Activated CD4-positive, alpha-beta T cell treated with anti-CD3 and anti-CD28 coated beads, Interleukin-2, amount 50 U/mL, for 48 hours (primary cell): Measurements from ENCODE around the gene TMEM39B.
"Not testable (repeated sequence)": the region's sequence is repeated elsewhere in the genome, so short reads cannot be mapped to it uniquely, and the experiment has no call there.

Experiments
- DNase-seq, 2 experiments: peaks; one replicate each; pipeline ENCODE4 v3.0.0-alpha.2; 2020

Gene TMEM39B

DNA sequence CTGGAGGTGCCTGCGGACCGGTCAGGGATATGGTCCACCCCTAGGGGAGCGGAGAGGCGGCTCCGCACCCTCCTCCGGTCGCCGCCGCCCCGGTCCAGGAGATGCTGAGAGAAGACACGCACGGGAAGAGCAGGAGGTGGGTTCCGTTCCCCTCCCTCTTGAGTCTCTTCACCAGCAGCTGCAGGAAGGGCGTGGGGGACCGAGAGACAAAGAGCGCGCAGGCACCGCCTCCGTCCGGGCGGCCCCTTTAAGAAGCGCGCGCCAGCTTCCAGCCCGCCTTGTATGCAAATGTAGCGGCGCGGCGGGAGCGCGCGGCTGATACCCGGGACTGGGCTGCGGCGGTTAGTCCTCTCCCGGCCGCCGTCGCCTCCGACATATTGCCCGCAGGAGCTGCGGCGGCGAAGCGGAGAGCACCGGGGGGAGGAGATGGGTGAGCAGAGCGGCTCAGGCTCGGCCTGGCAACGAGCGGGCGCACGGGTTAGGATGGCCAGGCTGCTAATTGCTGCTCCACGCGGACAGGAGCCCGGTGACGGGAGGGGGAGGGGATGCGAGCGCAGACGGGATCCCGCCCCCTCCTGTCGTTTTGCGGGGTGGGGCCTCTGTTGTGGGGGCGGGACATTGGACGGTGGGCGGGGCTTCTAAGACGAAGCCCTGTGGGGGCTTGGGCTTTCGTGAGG, at the start of gene TMEM39B:
Gene TMEM39B, plus strand, starts transcription at position 318 of the 677 bp plus-strand sequence. Its CDS starts 109 bp downstream, at position 427.
- peak; percentile 92 to 94 for DNase-seq

DNA sequence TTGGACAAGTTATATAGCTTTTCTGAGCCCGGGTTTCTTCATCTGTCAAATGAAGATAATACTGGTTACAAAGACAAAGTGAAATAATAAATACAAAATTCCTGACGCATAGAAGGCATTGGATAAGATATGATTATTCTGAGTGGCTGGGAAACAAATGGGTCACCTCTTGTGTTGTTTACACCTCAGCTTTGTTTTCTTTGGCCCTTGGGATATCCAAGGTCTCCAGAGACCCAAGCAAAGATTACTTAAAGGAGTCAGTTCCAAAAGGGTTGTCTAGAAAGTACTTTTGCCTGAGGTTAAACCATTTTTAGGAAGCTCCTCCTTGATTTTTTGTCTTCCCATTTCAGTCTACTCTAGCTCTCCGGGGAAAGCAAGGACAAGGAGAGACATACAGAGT, 49.4 kb upstream of the TMEM39B start:
- DNase-seq, result no peak

- DNase-seq, result no peak
These were observed 47.2 kb upstream of the TMEM39B start for GRCh38 chr1:32025515-32025914.

GRCh38 chr1:32028746-32029145, 44.0 kb upstream of the TMEM39B start:
- DNase-seq, result no peak

DNA sequence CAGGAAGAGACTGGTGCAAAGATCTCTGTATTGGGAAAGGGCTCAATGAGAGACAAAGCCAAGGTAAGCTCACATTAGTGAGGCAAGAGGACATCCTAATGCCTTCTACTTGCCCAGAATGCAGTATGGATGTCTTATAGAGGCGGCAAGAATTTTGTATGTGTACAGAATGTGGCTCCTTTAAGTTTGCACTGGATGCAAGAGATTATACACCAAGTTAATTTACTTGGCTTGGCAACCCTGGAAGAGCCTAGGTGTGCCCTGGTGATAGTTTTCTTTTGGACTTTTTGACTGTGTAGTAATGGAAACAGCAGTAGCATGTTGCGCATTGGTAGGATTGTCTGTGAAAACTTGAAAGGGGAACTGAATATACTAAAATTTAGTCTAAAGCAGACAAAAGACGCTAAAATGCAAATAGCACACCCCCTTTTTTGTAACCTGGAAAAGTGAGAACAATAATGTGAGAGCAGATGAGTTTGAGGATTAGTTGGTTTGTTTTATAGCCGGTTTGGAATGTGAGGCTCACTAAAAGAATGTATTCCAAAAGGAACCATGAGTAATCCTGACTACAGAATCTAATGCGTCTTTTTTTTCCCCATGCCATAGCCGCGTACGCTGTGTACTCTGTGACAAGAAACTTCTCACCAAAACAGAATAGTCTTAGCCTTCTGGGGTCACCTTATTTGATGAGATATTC, 41.0 kb upstream of the TMEM39B start:
- no peak for DNase-seq

DNA sequence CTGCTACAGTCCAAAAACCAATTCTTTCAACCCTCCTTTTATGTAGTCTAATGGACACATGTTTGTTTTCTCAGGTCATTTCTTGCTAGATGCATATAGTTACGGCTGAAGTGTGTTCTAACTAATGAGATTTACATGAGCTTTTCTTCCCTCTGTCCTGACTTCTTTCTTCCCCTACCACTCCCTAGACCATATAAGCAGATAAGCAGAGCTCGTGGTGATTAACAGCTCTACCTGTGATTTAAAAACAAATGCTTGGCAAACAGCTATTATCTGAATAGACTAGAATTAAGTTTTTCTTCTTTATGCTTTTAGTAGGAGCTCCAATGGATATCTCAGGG, 40.5 kb upstream of the TMEM39B start:
- DNase-seq, result no peak

DNA sequence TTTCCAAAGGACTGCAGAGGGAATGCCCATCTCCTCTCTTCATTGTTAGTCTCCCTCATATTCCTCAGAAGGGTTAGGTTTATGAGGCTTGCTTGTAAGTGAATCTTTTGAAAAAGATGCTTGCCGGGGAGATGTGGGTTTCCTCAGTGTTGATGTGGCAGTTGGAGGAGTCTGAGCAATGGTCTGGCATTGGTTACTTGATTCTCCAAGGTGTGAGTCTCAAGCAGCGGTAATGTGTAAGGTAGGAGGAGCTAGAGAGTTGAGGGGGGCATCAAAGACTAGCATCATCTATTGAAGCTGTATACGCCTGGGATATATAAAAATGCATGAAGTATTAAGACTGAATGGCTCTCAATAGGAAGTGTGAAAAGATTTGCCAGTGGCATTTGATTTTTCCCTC, 37.6 kb upstream of the TMEM39B start:
- no peak for DNase-seq

- DNase-seq, result no peak
These were observed 32.0 kb upstream of the TMEM39B start for GRCh38 chr1:32040711-32041110.

- no peak for DNase-seq
These were observed 30.4 kb upstream of the TMEM39B start for GRCh38 chr1:32042330-32042729.

- DNase-seq, result no peak
These were observed 28.5 kb upstream of the TMEM39B start for GRCh38 chr1:32044234-32044633.

DNA sequence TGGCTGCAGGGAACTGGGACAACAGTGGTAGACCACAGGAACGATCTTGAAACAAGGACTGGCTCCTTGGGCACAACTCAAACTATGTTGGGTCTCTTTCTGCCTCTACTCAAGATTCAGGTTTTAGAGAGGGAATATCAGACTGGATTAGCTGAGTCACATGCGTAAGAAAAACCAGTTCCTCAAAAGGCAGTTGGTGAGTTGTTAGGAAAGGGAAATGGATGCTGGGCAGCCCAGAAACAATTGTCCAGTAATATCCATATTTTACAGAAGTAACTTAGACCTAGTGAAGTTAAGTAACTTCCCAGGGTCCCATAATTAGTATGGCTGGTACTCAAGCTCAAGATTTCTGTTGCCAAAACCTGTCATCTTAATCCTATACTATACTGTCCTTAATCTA, 27.0 kb upstream of the TMEM39B start:
- DNase-seq, result no peak

GRCh38 chr1:32047701-32048100, 25.0 kb upstream of the TMEM39B start:
- no peak for DNase-seq

- no peak for DNase-seq
These were observed 24.3 kb upstream of the TMEM39B start for GRCh38 chr1:32048440-32048839.

DNA sequence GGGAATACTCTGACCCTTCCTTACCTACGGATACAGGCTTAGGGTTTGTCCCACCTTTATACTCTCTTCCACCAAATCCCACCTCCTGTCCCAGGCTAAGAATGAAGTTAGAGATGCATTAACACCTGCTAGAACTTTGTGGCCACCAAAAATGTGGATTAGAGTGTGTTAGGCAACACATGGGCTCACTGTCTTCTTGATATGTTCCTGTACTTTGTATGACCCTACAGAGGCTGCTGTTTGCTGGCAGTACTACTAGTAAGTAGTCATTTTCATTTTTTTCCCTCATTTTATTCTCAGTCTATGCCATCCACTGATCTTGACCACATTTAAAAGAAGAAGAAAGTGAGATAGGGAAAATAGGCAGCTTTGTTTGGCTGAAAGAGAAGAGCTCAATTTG, 21.0 kb upstream of the TMEM39B start:
- DNase-seq, result no peak

DNA sequence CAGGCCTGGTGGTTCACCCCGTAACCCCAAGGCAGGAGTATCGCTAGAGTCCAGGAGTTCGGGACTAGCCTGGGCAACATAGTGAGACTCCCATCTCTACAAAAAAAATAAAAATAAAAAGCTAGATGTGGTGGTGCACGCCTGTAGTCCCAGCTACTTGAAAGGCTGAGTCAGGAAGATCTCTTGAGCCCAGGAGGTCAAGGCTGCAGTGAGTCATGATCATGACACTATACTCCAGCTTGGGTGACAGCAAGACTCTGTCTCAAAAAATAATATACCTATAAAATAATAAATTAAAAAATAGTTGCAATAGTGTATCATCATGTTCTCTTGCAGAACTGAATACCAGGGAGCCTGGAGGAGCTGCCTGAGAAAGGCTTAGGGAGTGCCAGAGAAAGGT, 19.9 kb upstream of the TMEM39B start:
- DNase-seq, result no peak

DNA sequence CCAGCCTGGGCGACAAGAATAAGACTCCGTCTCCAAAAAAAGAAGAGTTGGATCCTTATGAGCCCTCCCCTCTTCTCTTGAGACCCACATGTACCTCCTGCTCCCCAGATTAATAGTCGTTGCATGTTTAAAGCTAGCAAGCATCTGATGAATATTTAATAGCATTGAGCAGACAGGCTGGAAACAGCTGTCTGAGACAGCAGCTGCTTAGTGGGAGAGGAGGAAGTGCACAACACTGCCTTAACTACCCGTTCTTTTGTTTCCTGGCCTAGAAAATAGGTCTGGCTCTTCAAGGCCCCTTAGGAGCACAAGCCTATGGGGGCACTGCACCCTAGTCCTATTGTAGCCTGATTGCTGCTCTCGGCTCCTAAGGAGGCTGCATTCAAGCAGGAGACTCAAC, 17.3 kb upstream of the TMEM39B start:
- DNase-seq, result no peak

DNA sequence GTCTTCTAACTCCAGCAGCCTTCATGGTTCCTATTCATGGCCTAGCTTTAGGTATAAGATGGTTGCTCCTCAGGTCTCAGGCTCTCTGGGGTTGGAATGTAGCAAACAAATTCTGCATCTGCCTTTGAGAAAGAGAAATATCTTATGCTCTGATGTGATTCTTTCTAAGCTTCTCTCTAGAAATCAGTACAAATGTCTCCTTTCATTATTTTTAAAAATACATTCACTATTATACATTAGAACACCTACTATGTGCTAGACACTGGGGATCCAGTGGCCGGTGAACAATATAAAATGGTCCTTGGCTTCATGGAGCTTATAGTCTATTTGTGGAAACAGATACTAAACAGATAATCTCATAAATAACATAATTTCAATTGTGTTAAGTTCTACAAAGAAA, 16.1 kb upstream of the TMEM39B start:
- DNase-seq, result no peak

GRCh38 chr1:32060914-32061313, 11.8 kb upstream of the TMEM39B start:
- no peak for DNase-seq

- no peak for DNase-seq
These were observed 9.9 kb upstream of the TMEM39B start for GRCh38 chr1:32062867-32063230.

DNA sequence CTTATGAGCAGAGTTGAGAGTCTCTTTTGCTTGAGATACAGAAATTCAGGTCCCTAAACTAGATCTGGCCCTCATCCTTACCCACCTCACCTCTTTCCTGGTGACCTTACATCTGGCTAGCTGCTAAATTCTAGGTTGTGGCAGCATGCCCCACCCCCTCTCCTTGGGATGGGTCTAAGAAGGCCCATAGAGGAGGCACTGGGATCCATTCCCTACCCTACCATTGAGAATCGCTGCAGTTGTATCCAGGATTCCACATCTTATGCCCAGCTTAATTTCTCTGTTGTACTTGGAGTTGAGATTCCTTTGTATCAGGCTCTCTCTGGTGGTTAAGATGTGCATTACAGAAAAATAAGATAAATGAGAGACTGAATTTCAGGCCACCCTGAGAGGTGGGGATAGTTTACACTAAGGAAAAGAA, 9.5 kb upstream of the TMEM39B start:
- no peak for DNase-seq

DNA sequence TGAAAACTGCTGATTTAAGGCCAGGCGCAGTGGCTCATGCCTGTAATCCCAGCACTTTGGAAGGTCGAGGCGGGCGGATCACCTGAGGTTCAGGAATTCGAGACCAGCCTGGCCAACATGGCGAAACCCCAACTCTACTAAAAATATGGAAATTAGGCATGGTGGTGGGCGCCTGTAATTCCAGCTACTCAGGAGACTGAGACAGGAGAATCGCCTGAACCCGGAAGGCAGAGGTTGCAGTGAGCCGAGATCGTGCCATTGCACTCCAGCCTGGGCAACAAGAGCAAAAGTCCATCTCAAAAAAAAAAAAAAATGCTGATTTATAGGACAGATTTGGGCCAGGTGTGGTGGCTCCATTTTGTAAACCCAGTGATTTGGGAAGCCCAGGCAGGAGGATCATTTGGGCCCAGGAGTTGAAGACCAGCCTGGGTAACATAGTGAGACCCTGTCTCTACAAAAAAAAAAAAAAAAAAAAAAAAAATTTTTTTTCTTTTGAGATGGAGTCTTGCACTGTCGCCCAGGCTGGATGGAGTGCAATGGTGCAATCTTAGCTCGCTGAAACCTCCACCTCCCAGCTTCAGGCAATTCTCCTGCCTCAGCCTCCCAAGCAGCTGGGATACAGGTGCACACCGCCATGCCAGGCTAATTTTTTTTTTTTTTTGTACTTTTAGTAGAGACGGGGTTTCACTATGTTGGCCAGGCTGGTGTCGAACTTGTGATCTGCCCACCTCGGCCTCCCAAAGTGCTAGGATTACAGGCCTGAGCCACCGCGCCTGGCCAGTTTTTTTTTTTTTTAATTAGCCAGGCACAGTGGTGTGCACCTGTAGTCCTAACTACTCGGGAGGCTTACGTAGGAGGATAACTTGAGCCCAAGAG, 6.9 kb upstream of the TMEM39B start:
- not testable (repeated sequence) for DNase-seq

DNA sequence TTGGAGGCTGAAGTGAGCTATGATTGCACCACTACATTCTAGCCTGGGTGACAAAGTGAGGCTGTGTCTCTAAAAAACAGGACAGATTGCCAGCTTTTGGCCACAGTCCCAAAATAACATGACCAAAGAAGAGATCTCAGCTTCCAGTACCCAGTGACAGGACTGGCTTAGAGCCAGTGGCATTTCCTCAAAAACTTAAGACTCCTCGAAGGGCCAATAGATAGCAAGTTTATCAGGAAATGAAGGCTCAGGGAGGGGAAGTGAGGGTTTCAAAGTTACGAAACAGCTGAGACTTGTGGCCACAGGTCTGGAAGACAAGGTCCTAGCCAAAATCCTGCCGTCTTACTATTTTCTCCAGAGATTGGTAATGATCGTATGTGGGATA, 6.3 kb upstream of the TMEM39B start:
- no peak for DNase-seq

DNA sequence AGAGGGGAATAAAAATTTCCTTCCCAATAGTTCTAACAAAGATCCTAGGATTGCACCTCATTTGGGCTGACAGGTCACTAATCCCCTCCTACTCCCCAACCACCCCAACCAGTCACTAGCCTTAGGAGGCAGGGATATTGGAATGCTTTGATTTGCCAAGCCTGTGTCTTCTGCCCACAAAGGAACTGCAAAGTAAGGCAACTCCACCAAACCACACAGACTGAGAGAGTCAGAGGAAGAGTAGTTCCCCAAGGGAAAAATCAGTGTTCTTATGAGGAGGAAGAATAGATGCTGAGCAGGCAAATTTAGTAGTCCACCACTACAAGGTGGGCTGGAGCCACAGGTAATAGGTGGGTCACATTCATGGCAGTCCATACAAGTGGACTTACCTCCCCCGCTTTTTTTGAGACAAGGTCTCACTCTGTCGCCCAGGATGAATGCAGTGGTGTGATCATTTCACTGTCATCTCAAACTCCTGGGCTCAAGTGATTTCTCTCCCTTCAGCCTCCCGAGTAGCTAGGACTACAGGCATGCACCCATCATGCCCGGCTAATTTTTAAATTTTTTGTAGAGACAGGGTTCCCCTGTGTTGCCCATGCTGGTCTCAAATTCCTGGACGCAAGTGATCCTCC, 3.7 kb upstream of the TMEM39B start:
- no peak for DNase-seq
